ENCODE results near the gene HDGFL3.
"Not testable (repeated sequence)": the region's sequence is repeated elsewhere in the genome, so short reads cannot be mapped to it uniquely, and the experiment has no call there.

Gene HDGFL3

GRCh38 chr15:83207660-83208366 lies at the start of gene HDGFL3:
Gene HDGFL3, minus strand, starts transcription at chr15:83207823. Its CDS starts 409 bp downstream, at chr15:83207414.
- DNase-seq, result no peak

DNA sequence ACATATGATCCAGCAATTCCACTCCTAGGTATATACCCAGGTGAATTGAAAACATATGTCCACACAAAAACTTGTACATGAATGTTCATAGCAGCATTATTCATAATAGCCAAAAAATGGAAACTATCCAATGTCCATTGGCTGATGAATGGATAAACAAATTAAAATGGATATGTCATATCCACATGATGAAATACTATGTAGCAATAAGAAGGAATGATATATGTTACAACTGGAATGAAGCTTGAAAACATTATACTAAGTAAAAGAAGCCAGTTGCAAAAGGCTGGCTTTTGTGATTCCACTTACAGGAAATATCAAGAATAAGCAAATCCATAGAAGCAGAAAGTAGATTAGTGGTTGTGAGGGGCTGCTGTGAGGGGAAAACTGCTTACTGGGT lies 43.2 kb upstream of the HDGFL3 start:
- no peak for DNase-seq

DNA sequence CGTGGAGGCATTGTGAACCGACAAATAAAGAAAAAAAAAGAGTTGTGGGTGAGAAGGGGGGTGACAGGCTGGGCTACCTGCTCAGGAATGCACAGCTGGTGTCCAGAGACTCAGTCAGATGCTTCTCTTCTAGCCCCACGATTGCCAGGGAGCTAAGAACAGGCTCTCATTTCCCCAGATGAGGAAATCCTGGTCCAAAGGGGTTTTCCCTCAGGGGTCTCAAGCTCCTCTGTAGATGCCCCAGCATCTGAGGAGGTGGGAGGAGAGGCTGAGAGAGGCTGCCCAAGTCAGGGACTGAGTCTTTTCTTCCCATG lies 41.4 kb upstream of the HDGFL3 start:
- no peak for DNase-seq

GRCh38 chr15:83248151-83249029 lies 40.8 kb upstream of the HDGFL3 start:
- DNase-seq, result no peak

DNA sequence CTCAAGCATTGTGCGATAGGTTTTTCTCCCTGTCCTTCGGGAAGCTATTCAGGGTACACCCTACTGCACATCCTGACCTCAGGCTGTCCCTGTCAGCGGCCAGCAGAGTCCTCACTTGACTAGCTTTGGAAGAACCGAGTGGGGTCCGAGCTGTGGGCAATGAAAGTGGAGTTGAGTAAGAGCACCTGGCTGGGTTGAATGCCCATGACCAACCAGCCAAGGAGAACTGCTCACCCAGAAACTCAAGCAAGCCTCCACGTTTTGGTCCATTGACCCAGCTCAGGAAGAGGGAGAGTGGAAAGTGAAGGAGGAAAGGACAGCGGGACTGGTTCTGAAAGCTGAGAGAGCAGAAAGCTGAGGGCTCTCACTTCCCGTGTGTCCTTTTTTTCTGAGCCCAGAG lies 36.0 kb upstream of the HDGFL3 start:
- no peak for DNase-seq

DNA sequence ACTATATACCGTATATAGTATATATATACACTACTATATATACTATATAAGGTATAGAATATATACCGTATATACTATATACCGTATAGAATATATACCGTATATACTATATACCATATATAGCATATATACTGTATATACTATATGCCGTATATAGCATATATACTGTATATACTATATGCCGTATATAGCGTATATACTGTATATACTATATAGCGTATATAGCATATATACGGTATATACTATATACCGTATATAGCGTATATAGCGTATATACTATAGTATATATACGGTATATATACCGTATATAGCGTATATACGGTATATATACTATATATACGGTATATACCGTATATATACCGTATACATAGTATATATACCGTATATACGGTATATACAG lies 22.6 kb upstream of the HDGFL3 start:
- DNase-seq, result no peak

DNA sequence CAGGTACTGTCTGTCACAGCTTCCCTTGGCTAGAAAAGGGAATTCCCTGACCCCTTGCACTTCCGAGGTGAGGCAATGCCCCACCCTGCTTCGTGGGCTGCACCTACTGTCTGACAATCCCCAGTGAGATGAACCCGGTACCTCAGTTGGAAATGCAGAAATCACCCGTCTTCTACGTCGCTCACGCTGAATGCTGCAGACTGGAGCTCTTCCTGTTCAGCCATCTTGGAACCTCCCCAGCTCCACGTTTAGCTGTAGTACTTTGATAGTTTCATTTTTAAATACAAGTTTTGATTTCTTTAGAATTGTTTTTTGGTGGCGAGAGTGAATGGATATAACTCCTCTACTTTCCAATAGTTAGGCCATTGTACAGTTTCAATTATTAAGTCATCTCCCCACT lies 17.8 kb upstream of the HDGFL3 start:
- no peak for DNase-seq

GRCh38 chr15:83221781-83222180 lies 14.2 kb upstream of the HDGFL3 start:
- DNase-seq, result not testable (repeated sequence)

GRCh38 chr15:83219026-83219425 lies 11.4 kb upstream of the HDGFL3 start:
- DNase-seq, result no peak

DNA sequence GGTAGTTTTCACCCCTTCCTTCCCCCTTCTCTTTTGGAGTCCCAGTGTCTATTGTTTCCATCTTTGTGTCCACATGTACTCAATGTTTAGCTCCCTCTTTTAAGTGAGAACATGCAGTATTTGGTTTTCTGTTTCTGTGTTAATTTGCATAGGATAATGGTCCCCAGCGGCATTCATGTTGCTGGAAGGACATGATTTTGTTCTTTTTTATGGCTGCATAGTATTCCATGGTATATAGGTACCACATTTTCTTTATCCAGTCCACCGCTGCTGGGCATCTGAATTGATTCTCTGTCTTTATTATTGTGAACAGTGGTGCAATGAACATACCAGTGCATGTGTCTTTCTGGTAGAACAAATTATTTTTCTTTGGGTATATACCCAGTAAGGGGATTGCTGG lies 7.7 kb upstream of the HDGFL3 start:
- no peak for DNase-seq

DNA sequence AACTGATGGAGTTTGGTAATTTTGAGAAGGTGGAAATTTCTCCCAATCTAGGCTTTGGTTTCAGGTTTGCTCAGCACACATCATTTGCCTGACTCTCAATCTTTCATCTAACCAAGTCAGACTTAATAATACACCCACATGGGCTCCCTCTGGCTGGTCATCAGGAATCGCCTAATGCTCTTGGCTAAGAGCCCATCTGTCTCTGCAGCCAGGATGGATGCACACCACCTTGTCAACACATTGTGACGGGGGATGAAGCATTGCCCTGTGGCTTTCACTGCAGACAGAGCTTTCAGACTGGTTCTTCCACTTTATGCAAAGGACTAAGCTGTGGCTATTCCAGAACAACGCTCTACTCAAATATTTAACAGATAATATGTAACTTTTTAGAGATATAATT lies 3.0 kb upstream of the HDGFL3 start:
- DNase-seq, result no peak

- no peak for DNase-seq
These were observed 1.7 kb upstream of the HDGFL3 start for GRCh38 chr15:83209333-83209732.

GRCh38 chr15:83208367-83208661 lies 691 bp upstream of the HDGFL3 start:
- no peak for DNase-seq

DNA sequence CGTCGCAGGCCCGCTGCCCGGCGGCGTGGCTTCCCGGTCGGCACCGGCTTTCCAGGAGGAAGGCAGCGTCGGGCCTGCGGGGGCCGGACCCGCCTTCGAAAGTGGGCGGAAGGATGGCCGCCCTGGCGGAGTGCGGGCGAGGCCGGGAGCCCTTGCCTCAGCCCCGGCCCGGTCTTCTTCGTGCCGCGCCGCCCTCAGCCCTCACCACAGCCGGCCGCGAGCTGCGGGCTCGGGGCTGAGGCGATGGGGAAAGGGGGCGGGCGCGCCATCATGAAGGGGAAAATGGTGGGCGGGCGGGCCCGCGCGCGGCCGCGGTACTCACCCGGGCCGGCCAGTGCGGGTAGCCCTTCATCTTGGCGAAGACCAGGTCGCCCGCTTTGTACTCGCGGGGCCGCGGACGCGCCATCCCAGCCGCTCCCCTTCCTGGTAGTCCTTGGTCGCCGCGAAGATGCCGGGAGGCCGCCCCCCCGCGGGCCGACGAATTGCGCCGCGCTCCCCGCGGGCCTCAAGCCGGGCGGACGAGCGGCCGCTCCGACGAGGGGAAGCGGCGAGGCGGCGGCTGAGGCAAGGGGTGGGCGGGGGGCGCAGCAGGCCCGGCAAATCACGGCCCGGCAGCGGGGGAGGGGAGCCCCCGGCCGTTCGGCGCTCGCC lies 489 bp downstream of the HDGFL3 start:
- no peak for DNase-seq

DNA sequence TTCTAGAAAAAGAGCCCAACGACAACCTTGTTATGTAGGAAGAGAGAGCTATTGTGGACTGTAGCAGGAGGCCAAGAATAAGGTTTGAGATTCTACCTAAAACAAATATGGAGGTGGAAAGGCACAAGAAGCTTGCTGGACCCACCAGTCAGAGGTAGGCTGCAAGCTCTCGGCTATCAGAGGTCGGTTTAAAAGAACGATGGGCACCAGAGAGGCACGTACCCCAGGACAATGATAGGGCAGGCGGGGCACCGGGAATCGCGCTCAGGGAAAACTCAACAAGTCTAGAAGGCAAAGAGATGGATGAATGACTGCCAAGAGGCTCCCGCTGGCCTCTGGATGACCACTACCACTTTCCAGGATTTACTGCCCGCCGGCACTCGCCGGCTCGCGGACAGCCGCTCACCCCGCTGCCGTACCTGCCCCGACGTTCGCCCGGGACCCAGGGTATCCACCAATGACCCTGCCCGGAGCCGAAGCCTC lies 1.1 kb downstream of the HDGFL3 start:
- DNase-seq, result no peak

DNA sequence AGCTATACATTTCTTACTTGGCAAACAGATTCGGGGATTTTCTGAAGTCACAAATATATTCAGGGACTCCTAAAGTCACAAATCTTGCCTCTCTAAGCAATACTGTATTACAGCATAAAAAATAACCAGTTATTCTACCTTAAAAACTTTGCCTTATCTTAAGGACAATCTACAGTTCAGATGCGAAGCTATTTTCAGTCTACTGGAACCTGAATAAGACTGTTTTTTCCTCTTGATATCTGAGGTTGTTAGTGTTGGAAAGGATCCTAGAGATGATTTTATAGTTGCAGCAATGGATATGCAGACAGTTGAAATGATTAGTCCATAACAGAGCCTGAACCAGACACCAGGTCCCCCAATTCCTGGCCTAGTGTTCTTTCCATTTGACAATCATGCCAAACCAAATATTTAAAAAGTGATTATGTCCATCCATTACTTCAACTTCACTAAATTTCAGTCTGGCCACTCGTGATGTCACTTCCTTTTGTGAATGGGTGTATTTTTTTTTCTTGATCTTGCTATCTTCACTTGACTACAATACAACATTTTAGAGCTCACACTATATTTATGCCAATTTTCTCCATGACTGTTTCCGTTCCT lies 1.8 kb downstream of the HDGFL3 start:
- DNase-seq, result no peak

- DNase-seq, result no peak
These were observed 2.9 kb downstream of the HDGFL3 start for GRCh38 chr15:83204697-83205096.

- DNase-seq, result no peak
These were observed 4.1 kb downstream of the HDGFL3 start for GRCh38 chr15:83203543-83203942.

DNA sequence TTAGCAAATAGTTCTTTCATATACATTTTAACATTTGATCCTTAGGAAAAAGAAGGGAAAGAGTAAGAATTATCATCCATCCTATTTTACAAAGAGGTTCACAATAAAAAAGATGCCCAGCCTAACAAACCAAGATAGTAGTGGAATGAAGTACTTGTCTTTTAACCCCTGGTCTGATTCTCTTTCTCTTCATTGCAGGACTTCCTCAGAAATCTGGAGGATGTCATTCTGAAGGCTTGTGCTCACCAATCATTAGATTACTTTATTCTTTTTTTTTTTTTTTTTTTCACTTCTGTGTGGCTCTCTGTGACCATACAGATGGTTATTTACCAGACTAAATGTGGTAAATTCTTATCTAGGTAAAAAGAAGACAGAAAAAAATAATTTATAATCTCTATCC lies 7.0 kb downstream of the HDGFL3 start:
- no peak for DNase-seq

GRCh38 chr15:83200162-83200561 lies 7.5 kb downstream of the HDGFL3 start:
- DNase-seq, result no peak

DNA sequence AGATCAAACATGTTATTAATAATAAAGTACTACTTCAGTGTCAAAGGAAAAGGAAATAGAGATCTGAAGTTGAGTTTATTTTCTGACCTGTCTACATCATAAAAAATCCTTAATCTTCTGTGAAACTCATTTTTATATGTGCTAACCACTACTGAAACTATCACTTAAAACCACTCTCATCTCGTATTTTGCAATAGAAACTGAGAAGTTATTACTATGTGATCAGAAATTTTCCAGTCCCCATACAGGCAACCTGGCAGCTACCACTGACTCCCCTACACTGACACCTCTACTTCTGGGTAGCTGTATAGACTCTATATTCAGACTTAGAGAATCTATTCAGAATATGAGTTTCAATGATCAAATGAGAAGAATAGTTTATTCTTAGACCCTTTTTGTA lies 8.3 kb downstream of the HDGFL3 start:
- DNase-seq, result no peak

GRCh38 chr15:83198476-83198875 lies 9.1 kb downstream of the HDGFL3 start:
- DNase-seq, result no peak

DNA sequence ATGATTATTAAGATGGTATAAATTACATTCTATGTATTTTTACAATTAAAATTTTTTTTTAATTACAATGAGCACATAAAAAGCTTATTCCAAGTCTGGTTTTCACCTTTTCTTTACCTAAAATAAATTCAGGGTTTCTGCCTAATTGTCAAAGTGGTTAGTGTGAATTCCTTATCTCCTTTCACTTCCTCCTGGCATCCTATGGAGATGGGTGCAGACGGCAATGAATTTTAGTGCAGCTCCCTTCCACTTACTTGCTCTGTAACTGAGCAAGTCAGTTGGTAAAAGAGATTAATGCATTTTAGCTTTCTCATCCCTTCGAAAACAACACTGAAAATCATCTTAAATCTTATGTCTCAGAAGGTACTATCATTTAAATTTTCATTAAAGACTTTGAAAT lies 13.1 kb downstream of the HDGFL3 start:
- no peak for DNase-seq

DNA sequence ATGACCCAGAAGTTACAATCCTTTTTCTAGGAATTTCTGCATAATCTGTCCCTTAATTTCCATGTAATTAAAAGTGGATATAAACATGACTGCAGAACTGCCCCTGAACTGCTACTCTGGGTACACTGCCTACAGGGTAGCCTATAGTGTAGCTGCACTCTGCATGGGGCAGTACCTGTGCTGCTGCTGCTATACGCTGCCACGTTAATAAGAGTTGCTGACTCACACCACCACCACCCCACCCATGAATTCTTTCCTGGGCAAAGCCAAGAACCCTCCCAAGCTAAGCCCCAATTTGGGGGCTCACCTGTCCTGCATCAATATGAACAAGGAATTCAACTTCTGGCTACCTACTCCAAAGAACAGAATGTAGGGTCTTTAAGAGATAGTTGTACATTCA lies 13.9 kb downstream of the HDGFL3 start:
- DNase-seq, result no peak

Data from cortex of kidney (tissue), 1 donor.